Left colon (tissue), 2 donors: ENCODE results near the gene UMODL1. TPM values are rescaled to one million over a fixed set of nuclear protein-coding genes. Genes with fewer than 3 reads are reported as not detected.

Experiments used
- ATAC-seq: fragments of 200-7000 bp; cut with Tn5 transposase; one replicate; pipeline ENCODE4 v1.9.1; 2020; ENCODE audit warnings: mild to moderate bottlenecking, moderate library complexity
- DNase-seq, 2 donors: peaks; one replicate each; pipeline ENCODE4 v3.0.0-alpha.2; 2020
- intact Hi-C, 2 donors: fragments of 100-400 bp; cut with DNase I in 1 of 2; cut with micrococcal nuclease in 1 of 2; formaldehyde crosslinking; loops; one replicate each; pipeline versions ENCODE4 v1.11.2 to v1.14.0; 2022; cut with DNase I, micrococcal nuclease
- total RNA-seq, 2 donors: library from RNA; stranded (reverse); fragmentation: NEBNext Ultra II Directional; extraction: Animal tissue kit (Norgen Biotek cat#: 25700); gene quantifications; one replicate each; pipeline ENCODE4 v1.2.1, GENCODE V29; 2021
- donor health status: DM: no; HTN: no; CAD: no.
- donor health status: DM: yes; HTN: yes; CAD: no.

The UMODL1 gene
- total RNA-seq, 2 donors from 2014 or later, result 0.28 to 0.43 TPM

DNA sequence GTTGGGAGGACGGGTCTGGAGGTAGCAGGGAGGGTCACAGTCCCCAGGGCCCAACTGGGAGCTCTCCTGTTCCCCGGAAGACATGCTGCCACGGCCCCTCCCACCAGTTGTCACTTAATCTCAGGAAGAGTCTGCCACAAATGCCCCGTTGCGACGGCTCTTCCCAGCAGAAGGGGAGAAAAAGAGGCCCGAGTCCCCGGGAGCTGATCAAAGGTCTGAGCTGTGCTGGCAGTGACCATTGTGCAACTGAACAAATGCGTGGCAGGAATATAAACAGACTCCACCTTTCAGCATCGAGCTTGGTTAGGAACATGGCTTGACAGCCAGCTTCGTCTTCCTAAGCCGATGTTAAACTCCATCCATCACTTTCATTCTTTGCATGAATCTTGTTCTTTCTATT is 33.2 kb upstream of the UMODL1 start:
- intact Hi-C loops, result no loop called here
- DNase-seq (peak in 1 of 2 donors; percentile 55), ATAC-seq (peak; percentile 84)

DNA sequence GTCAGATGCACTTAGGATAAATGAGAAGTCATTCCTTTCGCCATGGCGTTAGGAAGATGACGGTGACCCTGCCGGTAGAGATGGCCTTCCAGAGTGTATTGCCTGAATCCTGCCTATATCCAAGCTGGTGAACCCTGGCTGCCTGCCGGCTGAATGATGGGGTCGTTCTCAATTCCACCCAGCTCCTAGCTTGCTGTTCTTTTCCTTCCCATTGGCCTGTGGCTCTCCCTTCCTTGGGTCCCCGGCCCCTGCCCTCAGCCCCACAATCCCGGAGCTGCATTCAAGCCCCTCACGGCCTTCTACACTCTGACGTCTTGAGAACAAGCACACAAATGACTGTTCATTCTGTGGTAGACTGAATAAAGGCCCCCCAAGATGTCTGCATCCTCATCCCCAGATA is 32.7 kb upstream of the UMODL1 start:
- DNase-seq (no peak), ATAC-seq (no peak)
- intact Hi-C loops, result no loop called here

DNA sequence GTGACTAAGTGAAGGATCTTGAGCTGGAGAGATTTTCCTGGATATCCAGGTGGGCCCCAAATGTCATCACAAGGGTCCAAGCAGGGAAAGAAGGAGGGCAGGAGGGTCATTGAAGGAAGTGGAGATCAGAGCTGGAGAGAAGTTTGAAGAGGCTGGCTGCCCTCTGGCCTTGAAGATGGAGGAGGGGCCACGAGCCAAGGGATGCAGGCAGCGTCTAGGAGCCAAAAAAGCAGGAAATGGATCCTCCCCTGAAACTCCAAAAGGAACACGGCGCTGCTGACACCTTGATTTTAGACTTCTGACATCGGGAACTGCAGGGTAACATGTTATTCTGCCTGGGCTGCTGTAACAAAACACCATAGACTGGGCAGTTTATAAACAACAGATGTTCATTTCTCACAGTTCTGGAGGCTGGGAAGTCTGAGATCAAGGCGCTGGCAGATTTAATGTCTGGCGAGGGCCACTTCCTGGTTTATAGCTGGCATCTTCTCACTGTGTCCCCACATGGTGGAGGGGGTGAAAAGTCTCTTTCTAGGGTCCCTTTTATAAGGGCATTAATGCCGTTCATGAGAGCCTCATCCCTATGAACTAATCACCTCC is 32.2 kb upstream of the UMODL1 start:
- intact Hi-C loops, result no loop called here
- DNase-seq (no peak), ATAC-seq (no peak)

DNA sequence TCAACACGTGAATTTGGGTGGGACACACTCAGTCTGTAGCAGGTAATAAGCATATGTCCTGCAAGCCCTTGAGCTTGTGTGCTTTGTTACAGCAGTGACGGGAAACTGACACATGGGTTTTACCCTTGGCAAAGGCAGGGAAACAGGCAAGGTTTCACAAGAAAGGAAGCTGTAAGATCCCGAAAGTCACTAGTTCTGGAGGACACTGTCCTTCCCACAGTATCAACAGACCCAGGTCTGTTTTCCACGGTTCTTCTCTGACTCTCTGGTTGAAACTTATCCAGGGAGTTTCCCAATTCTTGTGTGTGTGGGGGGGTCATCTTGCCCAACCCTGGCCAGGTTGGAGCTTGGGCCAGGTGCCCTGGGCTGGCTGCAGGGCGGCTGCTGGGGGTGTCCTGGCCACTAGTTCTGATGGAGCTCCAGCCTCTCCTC is 31.6 kb upstream of the UMODL1 start:
- intact Hi-C loops, result no loop called here

DNA sequence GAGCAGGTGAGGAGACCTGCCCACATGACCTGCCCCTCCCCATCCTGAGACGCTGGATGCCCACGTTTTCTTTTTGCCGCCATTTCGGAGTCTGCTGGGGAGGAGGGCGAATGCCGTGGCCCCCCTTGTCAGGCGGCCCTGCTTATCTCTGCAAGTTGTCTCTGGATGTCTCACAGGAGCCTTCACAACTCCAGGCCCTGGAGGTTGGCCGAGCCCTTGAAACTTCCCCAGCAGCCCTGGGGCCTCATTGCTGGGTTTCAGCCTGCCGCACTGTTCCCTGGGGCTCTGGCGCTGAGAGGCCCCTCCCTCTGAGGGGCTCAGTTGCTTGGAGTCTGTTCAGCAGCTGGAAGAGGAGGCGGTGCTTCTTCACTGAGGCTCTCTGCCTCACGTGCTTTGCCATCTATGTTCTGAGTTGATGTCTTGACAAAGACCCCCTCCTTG is 31.2 kb upstream of the UMODL1 start:
- ATAC-seq (no peak), DNase-seq (no peak)
- intact Hi-C loops, result no loop called here

More for the DNA sequence above, 31.6 kb upstream of the UMODL1 start:
- ATAC-seq (no peak), DNase-seq (no peak)

DNA sequence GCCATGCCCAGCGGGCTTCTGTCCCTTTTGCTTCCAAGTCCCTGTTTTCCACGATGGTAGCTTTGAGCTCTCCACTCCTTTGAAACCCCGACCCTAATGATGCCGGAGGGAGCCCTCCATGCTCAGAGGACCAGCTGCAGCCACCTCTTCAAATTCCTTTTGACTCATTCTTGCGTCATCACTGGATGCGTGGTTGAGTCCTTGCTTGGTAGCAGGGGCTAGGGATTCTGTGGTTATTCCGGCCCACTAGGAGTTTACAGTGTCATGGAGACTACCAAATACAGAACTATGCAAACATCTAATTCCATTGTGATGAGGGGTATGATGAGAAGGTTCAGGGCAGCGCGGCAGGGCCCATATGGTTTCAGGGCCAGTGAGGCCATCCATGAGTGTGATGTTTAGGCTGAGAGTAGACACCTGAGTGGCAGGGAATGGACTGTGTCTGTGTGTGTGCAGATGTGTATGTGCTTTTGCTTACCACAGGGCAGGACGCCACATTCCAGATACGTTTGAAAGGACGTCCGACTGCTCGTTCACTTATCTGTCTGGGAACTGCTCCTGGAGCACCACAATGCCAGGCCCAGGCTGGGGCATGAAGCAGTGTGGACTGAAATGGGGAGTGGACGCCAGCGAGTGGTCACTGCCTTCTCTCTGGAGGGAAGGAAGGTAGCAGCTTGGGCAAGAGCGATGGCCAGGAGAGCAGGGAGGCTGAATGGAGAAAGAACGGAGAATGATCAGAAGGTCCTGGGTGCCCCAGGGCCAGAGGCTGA is 30.5 kb upstream of the UMODL1 start:
- ATAC-seq (no peak), DNase-seq (no peak)
- intact Hi-C loops, result no loop called here

DNA sequence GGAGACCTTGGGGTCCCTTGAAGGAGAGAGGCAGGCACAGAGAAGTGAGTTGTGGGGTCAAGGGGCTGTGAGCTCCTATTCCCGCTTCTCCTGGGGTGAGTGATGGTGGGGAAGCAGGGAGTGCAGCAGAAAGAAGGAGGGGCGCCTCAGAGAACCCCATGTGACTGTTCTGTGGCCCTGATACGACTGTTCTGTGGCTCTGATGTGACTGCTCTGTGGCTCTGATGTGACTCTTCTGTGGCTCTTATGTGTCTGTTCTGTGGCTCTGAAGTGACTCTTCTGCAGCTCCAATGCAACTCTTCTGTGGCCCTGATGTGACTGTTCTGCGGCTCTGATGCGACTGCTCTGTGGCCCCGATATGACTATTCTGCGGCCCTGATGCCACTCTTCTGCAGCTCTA is 29.9 kb upstream of the UMODL1 start:
- ATAC-seq (no peak), DNase-seq (no peak)
- intact Hi-C loops, result no loop called here

DNA sequence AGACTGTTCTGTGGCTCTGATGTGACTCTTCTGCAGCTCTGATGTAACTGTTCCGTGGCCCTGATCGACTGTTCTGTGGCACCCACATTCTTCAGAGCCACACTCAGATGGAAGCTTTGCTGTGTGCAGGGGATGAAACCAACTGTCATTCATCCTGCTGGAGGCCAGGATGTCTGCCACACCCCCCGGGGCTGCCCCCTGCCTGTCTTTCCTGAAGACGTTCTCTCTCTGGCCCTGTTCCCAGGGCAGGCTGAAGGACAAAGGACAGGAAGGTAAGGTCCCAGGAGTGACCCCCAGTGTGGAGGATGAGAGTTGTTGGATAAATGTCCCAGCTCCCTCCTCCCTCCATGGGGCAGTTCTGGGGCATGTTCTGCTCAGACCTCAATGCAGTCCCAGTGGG is 29.4 kb upstream of the UMODL1 start:
- intact Hi-C loops, result no loop called here
- ATAC-seq (no peak), DNase-seq (no peak)

DNA sequence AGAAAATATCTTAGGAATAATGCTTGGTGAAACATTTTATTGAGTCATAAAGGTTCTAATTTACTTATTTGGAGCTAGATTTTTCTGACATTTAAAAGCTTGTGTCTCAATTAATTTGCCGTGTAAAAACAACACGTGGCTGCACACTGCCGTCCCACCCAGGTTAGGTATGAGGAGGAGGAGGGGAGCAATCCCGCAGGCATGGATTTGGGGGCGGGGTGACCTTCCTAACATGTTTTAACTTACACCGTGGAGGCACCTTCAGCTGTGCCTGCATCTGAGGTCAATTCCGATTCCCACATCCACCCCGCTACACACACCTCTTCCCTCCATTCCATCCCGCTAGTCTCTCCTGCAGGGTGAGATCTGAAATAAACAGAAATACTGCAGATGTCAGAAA is 28.5 kb upstream of the UMODL1 start:
- ATAC-seq, result no peak
- DNase-seq, result no peak

DNA sequence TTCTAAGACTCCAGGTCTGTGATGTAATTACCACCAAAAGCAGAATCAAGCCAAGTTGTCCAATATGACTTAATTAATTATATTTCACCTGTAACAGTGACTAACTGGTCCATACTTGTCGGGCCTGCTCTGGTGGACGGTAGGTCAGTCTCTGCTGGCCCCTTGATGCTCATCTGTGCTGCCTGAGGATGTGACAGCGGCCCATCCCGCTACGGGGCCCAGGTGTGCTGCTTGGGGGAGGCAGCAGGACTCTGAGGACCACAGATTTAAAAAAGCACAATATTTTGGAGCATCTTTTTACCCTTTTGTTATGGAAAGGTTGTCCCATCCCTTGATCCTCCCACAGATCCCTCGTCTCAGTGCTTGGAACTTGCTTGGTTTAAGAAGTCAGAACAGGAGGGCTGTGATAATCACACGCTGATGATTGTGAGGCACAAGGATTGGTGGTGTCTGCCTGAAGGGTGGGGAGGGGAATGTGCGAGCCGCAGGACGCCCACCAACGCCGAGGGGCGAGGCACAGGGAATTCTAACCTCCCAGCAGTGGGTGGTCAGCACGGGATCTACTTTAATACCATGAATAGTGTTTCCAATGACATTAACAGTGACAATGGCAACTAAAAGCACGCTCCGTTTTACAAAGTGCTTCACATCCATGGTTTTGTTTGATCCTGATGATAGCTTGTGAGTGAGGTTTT is 27.8 kb upstream of the UMODL1 start:
- DNase-seq, result no peak
- intact Hi-C loops, result no loop called here
- no peak for ATAC-seq

More for the DNA sequence above, 28.5 kb upstream of the UMODL1 start:
- intact Hi-C loops, result no loop called here

DNA sequence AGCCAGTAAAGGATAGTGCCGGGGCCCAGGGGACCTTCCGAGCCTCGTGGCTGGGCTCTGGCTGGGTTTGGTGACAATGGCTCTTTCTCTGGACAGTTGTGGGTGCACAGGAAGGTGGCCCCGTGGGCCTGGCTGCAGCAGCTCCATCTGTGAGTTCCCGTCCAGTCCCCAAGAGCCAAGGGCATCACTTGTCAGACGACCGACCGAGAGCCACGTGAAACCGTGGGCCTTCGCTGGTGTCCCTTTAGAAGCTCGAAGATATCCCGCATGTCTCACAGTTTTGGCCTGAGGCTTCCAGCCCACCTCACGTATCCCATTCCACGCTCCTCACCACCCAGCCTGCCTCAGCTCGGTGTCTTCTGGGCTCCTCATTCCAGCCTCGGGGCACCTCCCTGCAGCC is 27.2 kb upstream of the UMODL1 start:
- ATAC-seq, result no peak
- intact Hi-C loops, result no loop called here
- DNase-seq, result no peak

DNA sequence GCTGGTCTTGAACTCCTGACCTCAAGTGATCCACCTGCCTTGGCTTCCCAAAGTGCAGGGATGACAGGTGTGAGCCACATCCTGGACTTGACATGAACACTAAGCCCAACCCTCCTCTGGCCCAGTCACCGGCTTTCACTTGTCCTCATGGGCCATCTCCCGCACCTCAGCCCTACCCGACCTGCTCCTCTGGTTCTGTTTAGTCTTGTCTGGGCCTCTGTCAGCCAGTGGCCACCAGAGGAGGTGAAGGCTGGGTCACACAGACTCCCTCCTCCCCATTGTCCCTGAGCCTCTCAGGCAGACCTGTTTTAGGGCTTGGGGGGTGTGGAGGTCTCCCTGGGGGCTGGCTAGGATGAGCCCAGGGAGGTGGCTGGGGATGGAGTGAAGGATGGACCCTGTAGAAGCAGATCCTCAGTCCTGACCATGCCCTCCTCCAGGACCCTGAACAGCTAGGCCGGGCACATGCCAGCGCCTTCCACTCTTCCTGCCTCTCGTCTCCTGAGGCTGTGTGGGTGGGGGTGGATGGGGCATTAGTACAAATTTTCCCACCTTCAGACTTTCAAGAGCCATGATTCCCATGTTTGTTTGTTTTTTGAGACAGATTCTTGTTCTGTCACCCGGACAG is 26.1 kb upstream of the UMODL1 start:
- intact Hi-C loops, result no loop called here
- DNase-seq, result no peak
- ATAC-seq, result no peak

DNA sequence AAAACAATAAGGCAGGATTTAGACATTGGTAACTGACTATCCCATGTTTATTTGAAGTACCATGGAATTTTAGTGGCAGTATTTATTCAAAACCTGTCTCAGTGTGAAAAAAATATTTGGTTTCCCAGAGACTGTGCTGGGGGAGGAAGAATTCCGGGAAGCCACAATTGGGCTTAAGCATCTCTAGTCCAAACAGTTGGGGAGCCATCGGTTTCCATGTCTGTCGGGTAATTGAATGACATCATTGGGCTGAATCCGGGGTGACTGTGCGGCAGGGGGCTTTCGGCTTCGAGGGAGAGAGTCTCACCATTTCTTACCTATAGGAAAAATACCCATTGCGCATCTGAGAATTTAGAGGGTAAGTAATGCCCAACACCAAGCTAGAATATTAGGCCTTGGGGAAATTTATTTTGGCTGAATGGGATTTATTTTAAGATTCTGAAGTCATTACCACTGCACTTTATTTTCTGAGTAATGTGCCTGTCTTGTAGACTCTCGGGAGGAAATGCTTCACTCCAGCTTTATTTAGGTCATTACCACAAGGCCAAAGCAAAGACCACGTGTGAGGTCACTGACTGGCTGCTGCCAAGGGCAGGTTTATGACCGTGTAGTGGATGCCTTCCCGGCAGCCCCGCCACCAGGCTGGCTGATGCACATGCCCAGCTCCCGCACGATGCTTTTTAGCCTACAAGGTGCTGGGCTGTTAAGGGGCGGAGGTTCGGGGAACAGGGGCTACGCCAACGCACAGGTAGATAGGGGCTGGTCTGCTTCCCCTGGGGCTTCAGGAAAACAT is 23.1 kb upstream of the UMODL1 start:
- intact Hi-C loops, result no loop called here
- DNase-seq (no peak), ATAC-seq (peak; percentile 42)

DNA sequence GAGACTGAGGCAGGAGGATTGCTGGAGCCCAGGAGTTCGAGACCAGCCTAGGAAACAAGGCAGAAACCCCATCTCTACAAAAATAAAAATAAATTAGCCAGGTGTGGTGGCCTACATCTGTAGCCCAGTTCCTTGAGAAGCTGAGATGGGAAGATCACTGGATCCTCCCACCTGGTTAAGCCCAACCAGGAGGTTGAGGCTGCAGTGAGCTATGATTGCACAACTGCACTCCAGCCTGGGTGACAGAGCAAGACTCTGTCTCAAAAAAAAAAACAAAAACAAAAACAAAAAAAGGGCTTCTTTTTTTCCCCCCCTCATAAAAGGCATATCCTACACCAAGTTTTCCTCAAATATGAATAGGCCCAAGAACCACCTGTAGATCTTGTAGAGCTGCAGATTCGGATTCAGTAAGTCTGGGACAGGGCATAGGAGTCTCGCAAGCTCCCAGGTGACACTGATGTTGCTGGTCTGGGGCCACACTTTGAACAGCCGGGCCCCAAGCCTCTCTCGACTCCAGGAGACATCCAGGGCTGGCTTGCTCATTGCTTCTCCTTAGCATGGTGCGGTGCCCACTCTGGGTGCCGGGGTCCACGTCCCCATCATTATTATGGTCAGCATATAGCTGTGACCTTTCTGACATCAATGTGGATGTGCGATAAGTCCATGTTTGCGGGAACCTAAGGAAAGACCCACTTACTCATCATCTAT is 22.1 kb upstream of the UMODL1 start:
- ATAC-seq, result no peak
- intact Hi-C loops, result no loop called here
- no peak for DNase-seq

DNA sequence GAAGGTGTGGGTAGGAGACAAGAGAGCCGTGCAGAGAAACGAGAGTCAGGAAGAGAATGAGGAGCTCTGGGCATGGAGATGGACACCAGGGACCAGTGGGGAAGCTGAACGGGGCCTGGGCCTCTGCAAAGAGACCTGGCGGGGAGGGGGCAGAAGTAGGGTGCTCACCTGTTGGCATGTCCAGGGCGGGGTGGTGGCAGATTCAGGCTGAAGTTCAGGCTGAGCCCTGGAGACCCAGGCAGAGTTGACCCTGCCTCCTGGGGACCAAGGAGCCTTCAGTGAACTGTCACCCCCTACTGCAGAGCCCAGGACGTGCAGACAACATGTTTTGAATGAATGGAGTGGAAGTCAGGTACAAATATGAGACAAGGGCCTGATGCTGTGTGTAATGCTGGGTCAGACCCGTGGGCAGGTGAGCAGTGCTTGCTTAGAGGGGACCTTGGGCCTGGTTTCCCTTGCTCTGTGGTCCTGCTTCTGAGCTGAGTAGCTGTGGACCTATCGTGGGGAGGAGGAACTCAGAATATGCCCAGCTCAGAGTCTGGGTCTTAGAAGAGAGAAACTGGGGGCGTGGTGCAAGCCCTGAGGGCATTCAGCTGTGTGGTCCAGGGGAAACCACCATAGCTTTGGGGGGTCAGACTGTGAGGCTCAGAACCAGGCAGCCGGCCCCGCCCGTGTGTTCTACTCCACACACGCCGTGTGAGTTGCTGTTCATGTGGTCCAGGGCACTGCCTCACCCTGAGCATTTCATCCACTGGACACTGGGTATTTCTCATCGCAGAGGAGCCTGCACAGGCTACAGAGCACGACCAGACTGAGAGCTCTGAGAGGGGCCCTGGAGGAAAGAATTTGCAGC is 21.3 kb upstream of the UMODL1 start:
- intact Hi-C loops, result no loop called here
- no peak for ATAC-seq
- DNase-seq, result no peak

DNA sequence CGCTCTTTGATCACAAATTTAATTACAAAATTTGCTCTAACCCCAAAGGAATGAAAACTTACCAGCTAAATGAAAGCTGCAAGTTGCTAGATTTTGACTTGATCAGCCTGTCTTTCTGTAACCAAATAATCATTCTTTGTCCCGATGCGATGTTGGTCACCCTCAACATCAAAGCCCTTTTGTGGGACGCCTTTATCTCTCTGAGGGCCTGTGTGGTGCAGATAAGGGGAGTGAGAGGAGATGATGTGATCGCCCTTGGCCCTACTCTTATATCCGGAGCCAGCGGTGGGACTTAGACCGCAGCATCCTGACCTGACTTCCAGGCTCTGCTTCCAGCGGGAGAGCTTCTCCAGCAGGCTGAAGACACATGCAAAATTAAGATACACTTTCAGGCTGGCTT is 19.3 kb upstream of the UMODL1 start:
- no peak for ATAC-seq
- DNase-seq, result no peak
- intact Hi-C loops, result no loop called here

DNA sequence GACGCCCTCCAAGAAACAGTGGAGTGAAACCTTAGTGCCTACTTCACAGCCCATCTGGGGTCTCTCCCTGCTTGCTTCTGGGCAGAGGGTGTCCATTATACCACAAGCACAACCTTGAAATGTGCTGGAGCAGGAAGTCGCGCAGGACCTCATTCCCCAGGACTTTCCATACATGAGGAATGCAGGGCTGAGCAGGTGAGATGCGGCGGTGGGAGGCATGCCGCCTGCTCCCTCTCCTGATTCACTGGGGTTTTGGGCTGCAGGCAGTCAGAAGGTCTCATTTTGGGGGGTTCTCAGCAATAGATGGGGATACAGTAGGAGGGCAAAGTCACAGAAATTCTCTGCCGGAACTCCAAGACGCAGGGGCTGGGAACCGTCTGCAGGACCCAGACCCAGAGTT is 15.7 kb upstream of the UMODL1 start:
- DNase-seq (no peak), ATAC-seq (no peak)
- intact Hi-C loops, result no loop called here
